ENCODE measurements around the gene CARD19. TPM values are rescaled to one million over a fixed set of nuclear protein-coding genes. Genes with fewer than 3 reads are reported as not detected.

Gene CARD19
- total and polyA plus RNA-seq, 9 of the 15 experiments (the other 6 are each of a cell fraction or from before 2014, with no cell fraction given): 0.90 to 34.9 (median 14.6) TPM

GRCh38 chr9:93134015-93134739 is 38.2 kb downstream of the CARD19 start, which contains the start of gene NINJ1 (continued):
- TF ChIP-seq HNRNPLL (IDR thresholded peaks at IDR 0.05; ENCODE audit: low read depth, low read length, poor library complexity, severe bottlenecking): no peak
- TF ChIP-seq TBL1XR1 (IDR thresholded peaks at IDR 0.05; ENCODE audit: low read length in 2 of 2): no peak
- no peak for TF ChIP-seq YY1 (IDR thresholded peaks at IDR 0.05; ENCODE audit: borderline replicate concordance in 1 of 3, control insufficient read depth in 1 of 3, extremely low read depth in 1 of 3, insufficient read depth in 3 of 3, insufficient read length in 1 of 3, insufficient replicate concordance in 2 of 3, low read depth in 1 of 3, low read length in 2 of 3)
- TF ChIP-seq NFXL1 (CRISPR knock-in tag; IDR thresholded peaks at IDR 0.05): no peak
- TF ChIP-seq KAT7 (CRISPR knock-in tag; IDR thresholded peaks at IDR 0.05; ENCODE audit: borderline replicate concordance): peak; percentile 47
- TF ChIP-seq RBM34 (IDR thresholded peaks at IDR 0.05; ENCODE audit: borderline replicate concordance, insufficient read depth, low read length): no peak
- no peak for TF ChIP-seq ZBTB26 (CRISPR knock-in tag; IDR thresholded peaks at IDR 0.05)
- TF ChIP-seq ZMIZ1 (IDR thresholded peaks at IDR 0.05; ENCODE audit: low read depth in 2 of 2, low read length in 2 of 2): no peak
- TF ChIP-seq NFE2 (IDR thresholded peaks at IDR 0.05; ENCODE audit: low read depth): no peak
- no peak for TF ChIP-seq KDM4B (IDR thresholded peaks at IDR 0.05; ENCODE audit: borderline replicate concordance in 2 of 2, low read depth in 1 of 2)
- TF ChIP-seq E2F5 (CRISPR knock-in tag; IDR thresholded peaks at IDR 0.05): no peak
- no peak for TF ChIP-seq IRF1 (CRISPR knock-in tag; IDR thresholded peaks at IDR 0.05; ENCODE audit: borderline replicate concordance)
- TF ChIP-seq ZC3H8 (IDR thresholded peaks at IDR 0.05): no peak
- no peak for TF ChIP-seq MCM5 (IDR thresholded peaks at IDR 0.05; ENCODE audit: low read depth)
- TF ChIP-seq ZBTB9 (CRISPR knock-in tag; IDR thresholded peaks at IDR 0.05): peak; percentile 62; the same call in 1 of the 2 replicates
- peak; percentile 83 for TF ChIP-seq POLR2G (IDR thresholded peaks at IDR 0.05; ENCODE audit: low read depth, low read length)

Measured in K562 (cell line).